HG02840 (cell line): ENCODE data around the gene HOXB2.

ENCODE experiments used
- ATAC-seq: cut with Tn5 transposase; IDR thresholded peaks from one replicate; pipeline ENCODE4 v1.9.1; 2021; ENCODE audit warnings: mild to moderate bottlenecking, moderate library complexity, moderate number of reproducible peaks; ENCODE audit not compliant: unreplicated experiment, low FRiP score

The HOXB2 gene

DNA sequence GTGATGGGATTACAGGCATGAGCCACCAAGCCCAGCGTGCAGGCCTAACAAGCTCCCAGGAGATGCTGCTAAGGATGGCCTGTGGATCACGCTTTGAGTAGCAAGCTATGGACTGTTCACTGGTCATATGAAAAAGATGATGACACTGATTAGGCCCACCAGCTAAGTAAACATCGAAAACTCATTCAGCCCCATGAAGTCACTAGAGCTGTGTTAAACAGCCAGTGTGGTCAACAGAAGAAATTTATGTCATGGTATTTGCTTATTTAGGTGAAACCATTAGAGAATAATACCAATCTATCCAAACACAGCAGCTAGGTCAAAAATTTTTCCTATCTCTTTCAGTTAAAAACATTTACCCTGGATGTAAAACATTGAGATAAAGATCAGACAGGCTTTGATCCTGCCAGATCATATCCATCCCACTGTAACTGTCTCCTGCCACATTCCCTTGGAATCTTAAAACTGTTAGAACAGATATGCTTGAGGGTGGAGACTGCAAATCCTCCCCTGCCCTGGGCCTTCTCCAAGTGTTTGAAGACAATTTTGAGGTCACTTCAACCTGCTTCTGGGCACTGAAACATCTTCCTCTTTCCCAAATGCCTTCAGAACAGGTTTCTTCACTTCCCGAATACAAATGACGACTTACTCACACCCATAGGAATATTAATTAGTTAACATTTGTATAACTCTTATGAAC lies 45.0 kb downstream of the HOXB2 start:
- ATAC-seq = no peak

DNA sequence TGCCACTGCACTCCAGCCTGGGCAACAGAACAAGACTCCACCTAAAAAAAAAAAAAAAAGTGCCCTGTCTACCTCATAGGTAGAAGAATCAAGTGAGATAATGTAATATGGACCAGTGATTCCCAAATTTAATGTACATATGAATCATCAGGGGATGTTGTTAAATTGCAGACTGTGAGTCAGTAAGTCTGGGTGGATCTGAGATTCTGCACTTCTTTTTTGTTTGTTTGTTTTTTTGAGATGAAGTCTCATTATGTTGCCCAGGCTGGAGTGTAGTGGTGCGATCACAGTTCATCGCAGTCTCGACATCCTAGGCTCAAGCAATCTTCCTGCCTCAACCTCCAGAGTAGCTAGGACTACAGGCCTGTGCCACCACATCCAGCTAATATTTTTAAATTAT lies 45.7 kb downstream of the HOXB2 start:
- ATAC-seq = no peak

DNA sequence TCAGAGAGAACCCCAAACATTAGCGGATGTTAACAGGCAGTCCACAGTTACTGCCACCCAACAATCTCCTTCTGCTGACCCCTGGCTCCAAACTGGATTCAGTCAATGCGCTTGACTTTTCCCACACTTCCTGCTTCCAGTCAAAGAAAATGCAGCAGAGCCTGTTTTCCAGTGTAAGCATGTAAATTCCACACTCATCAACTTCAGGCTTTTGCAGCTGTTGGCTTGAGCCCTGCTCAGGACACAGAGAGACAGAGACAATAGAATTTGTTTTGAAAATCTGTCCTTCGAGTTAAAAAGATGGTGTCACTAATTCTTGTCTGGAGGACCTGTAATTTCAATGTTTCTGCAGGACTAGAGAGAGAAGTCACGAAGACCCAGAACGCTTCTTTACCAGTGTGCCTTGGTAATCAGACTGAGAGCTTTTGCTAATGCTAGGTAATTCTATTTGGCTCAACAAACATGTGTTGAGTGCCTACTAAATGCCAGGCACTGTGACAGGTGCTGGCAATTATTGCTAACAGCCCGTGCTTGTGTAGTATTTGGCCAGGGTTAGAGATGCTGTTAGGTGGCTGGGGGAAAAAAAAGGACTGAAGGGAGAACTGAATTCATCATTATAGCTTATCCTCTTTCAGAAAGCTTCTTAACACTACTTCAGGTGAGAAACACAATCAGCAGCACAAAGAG lies 46.6 kb downstream of the HOXB2 start:
- no peak for ATAC-seq

DNA sequence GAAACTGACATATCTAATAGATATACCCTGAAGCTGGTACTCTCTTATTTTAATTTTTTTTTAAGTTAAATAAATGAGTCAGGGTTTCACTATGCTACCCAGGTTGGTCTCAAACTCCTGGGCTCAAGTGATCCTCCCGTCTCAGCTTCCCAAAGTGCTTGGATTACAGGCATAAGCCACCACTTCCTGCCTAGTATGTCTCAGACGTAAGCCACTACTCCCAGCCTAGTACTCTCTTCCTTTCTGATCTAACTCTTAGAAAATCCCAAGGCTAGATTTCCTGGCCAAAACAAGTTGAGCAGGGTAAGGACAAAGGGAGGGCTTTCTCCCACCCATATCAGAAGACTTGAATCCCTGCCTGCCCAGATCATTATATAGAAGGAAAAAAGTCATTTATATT lies 47.8 kb downstream of the HOXB2 start:
- ATAC-seq = no peak

DNA sequence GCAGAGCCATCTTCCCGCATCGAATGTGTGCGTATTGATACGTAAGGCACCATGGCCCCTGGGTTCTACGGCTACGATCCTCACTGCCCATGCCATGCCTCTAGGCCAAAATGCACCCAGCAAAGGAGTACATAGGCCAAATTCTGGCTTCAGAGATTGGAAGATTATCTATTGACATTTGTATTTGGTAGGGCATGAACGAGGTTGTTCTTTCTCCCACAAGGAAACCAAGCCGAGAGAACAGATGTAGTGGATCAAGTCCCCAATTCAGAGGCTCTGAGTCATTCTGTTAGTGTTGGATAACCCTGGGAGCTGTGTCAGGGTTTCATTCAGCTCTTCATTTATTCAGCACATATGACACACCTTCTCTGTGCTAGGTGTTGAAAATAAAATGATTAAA lies 50.6 kb downstream of the HOXB2 start:
- no peak for ATAC-seq
